GM04504 (cell line): ENCODE data around the gene BATF3.

ENCODE experiments used
- DNase-seq: peaks from one replicate; pipeline ENCODE4 v3.0.0-alpha.2; 2012; ENCODE audit warnings: low read depth

BATF3 gene

DNA sequence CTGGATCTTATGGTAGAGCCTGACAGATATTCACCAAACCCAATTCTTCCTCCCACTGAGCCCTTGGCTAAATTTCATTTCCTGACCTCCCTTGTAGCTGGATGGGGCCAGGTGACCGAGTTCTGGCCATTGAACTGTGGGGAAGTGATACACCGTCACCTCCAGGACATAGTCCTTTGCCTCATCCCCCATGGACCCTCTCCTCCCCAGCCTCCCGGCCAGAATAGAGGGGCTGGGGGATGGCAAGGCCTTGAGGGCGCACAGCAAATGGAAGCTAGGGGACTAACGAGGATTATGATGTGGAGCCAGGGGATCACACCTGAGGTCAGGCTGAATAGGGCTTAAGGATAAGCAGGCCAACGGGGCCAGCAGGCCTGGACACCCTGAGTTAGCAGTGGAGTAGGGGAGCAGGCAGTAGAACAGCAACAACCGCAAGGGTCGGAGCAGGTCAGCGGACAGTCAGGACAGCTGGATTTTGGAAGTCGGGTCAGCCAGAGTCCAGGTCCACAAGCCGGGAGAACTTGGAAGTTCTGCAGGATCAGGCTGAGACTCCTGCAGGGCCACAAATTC is 15.0 kb downstream of the BATF3 start:
- DNase-seq, result no peak

DNA sequence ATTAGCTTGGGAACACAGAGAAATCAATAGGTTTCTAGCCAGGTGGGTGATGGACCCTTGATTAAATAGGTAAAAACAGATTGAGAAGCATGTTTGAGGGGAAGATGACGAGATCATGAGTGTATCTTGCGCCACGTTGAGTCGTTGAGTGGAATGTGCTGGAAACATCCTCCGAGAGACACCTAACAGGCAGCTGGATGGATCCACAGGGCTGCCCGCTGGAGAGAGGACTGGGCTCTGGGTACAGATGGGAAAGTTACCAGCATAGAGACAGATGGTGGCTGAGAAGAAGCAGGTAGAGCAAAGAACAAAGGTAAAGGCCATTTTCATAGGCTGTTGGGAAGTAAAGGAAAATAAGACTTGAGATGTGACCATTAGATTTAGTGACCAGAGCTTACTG is 15.6 kb downstream of the BATF3 start:
- DNase-seq, result no peak

- no peak for DNase-seq
Observed at GRCh38 chr1:212683357-212683722, 16.3 kb downstream of the BATF3 start.

DNA sequence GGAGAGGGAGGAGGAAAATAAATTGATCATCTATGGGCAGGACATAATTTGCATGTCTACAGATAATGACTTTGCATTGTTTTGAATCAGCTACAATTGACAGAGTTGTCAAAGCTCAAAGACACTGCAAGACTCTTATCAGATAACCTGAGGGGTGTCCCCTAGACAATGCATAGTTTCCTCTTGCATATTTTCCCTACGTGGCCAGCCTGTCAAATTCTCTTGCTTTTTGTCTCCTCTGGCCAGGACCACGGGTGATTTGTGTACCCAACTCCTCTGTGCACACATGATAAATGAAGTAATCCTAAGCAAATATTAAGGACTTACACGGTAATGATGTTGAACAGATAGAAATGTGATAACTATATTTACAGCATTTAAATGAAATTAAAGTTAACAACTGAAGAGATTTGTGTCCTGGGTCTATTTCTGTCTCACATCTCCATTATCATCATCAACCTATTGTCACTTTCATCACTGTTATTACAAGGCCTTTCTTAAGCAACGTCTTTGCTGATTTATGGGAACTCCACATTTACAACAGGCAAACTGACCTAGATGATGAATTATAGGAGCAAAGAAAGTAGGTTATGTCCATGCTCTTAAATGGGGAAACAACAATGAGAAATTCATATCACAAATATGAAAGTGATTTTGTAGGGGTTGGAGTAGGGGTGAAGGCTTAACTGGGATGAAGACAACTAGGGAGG is 18.8 kb downstream of the BATF3 start:
- no peak for DNase-seq

GRCh38 chr1:212678456-212679410 is 20.9 kb downstream of the BATF3 start:
- DNase-seq, result no peak

DNA sequence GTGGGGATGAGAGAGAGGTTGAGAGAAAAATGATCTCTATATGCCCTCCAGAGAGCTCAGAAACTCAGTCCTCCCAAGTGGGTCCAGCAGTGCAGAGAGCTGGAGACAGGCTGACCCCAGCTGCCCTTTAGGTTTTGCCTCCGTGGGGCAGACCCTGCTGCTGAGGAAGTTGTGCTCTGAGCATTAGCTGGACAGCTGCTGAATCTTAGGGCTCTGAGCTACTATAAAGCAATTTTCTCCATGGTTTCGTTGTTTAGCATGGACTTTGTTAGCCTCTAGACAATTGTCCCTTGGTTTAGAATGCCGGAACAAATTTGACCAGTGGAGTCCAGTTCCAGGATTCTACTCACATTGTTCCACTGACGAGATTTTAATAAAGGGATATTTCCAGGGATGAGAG is 22.1 kb downstream of the BATF3 start:
- no peak for DNase-seq

- no peak for DNase-seq
Observed at GRCh38 chr1:212677136-212677535, 22.5 kb downstream of the BATF3 start.

DNA sequence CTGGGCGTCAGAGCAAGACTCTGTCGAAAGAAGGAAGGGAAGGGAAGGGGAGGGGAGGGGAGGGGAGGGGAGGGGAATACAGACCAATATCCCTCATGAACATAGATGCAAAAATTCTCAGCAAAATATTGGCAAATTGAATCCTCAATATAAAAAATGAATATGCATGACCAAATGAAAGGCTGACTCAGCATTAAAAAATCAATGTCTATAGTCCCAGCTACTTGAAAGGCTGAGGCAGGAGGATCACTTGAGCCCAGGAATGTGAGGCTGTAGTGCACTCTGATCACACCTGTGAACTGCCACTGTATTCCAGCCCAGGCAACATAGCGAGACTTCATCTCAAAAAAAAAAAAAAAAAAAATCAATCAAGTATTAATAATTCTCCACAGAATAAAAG is 24.0 kb downstream of the BATF3 start:
- DNase-seq, result no peak

GRCh38 chr1:212674872-212675271 is 24.8 kb downstream of the BATF3 start:
- DNase-seq, result no peak

DNA sequence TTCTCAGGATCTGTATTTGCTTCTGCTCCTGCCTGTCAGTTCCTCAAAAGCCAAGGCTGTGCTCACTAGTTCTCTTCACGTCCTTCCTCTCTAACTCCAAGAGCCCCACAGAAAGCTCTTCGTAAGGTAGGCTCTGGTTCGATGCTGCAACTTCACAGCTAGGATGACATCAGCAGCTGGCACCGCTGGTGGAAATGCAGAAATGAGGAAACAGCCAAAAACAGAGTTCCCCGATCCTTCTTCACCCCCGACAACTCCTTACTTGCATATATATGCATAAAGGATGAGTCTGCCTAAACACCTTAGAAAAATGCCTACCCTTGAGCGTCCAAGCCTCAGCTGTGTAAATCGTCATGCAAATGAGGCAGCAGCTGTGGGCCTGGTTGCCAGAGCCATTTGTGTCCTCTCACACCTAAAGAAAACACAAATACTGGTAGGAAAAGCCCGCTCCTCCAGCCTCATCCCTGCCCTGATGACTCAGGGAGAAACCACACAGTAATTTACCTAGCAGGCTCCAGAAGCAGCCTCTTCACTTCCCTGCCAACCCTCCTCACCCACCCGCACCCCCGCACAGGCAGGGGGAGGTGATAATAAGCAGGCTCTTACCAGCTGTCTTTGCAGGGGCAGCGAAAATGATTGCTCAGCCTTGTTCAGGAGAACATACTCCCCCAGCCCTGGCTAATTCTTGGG is 28.2 kb downstream of the BATF3 start:
- no peak for DNase-seq

DNA sequence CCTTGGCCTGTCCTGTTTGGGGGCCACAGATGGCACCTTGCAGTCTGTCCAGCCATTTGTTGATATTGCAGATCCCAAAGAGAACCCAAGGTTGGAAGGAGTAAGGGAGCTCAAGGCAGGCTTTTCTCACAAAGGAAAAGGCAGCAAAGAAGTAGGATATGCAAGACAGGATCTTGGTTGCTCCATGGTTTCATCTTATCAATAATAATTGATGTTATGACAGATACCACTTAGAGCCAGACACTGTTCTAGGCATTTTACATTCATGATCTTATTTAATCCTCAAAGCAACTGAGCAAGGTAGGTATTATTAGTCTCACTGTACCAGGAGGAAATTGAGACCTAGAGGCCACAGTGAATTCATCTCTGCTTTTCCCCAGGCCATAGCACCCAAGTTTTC is 28.8 kb downstream of the BATF3 start:
- no peak for DNase-seq

GRCh38 chr1:212670301-212670700 is 29.3 kb downstream of the BATF3 start:
- DNase-seq, result no peak

DNA sequence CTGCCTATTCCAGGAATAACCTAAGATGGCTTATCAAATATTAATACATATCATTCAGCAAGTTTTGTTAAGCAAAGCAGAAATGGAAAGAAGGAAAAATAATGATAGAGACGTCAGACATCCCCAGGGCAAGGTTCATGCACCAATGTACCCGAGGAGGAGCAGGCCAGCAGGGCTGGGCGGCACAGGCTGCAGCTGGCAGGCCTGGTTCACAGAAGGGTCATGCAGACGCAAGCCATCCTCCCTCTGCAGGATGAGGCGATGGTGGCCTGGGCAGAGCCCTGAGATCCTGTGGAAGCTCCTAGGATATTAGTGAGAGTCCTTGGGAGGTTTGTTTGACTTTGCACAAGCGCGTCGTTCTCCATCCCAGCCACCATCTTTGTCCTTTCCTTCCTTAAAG is 30.0 kb downstream of the BATF3 start:
- no peak for DNase-seq

DNA sequence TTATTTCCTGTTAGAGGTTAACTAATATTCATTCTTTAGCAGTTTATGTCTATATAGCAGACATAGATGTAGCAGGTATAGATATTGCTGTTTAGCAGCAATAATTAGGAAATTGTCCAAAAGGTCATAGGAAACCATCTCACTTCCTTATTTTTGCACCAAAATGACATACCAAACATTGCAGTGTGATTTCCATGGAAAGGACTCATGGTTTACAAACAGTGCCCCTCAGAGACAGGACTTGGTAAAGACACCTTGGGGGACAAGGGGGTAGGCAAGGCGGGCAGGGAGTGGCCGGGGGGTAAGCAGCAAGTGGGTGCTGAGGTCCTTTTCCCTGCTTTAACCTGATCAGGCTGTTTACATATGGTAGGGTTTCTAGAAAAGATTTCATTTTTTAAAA is 30.5 kb downstream of the BATF3 start:
- no peak for DNase-seq

- no peak for DNase-seq
Observed at GRCh38 chr1:212668477-212668876, 31.2 kb downstream of the BATF3 start.

GRCh38 chr1:212667223-212668139 is 32.2 kb downstream of the BATF3 start:
- peak; percentile 96 for DNase-seq

DNA sequence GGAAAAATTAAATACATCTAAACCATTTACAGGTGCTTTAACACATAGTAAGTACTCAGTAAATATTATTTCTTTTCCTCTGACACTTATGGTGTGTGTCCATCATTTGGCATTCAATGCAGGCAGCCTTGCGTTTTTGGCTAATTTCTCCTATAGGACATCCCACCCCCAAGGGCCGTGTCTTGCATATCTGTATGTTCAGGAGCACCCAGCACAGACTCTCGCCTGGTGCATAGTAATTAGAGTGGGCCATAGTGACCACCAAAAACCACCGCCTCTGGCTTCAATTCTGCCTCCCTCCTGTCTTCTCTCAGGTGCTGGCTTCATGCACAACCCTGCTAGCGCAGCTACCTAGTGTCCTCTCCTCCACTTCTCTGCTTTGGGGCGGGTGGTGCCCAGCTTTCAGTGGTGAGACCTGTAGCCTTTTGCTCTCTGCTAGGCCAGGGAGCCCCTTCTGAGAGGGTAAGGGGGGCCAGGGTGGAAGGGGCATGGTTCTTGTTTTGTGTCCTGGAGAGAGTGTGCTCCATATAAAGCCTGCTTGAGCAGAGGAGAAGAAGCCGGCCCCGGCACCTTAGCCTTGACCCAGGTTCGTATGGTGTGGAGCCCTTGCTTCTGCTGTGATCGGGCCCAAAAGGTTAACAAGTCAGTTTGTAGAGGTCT is 33.4 kb downstream of the BATF3 start:
- no peak for DNase-seq

DNA sequence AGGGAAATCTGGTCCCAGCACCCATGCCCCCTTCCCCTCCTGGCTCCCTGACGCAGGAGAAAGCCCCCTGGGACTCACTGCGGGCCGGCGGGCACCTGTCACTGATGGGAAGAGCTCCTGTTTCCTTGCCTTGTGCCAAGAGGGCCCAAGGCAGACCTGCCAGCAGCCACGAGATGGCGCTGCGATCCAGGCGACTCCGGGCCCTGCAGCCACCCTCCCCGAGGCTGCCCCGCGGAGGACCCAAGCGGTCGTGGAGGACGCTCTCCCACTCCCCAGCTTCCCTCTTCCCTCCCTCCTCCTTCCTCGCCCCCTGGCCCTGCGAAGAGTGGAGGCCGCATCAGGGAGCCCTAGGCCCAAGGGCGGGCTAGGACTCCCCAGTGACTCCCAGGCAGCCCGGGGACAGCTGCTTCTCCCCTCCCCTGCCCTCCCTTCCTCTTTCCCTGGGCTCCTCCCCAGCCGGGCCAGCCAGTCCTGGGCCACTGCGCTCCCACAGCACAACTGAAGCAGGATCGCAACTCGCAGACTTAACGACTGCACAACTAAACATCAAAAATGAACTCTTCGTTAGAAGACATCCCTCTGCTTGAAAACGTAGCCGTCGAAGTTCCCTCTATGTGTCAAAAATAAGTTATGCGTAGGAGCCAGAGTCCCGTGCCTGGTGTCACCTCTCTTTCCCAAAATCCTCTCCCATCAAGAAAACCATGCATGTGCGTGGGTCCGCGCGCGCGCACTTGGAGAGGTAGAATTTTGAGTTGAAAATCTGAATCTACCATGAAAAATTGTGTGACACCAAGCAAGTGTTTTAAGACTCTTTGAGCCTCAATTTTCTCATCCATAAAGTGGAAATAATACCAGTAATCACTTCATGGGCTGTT is 34.2 kb downstream of the BATF3 start:
- peak; percentile 58 for DNase-seq

- DNase-seq, result no peak
Observed at GRCh38 chr1:212664409-212665199, 35.0 kb downstream of the BATF3 start.
